Ascending aorta (tissue), 2 donors: ENCODE measurements around the gene AKNA. TPM values are rescaled to one million over a fixed set of nuclear protein-coding genes. Genes with fewer than 3 reads are reported as not detected.

Source experiments
- DNase-seq, 2 donors: peaks; one replicate each; pipeline ENCODE4 v3.0.0-alpha.2; 2019; ENCODE audit warnings: low spot score in 2 of 2
- H3K27ac ChIP-seq, 2 donors: fragments of 200-600 bp; sonication (generic); one replicate each; pipeline ENCODE4 v1.5.1; 2016 to 2017; ENCODE audit warnings: mild to moderate bottlenecking in 1 of 2
- H3K27me3 ChIP-seq: fragments of 200-600 bp; sonication (generic); one replicate; pipeline ENCODE4 v1.5.1; 2017
- H3K36me3 ChIP-seq, 2 donors: fragments of 200-600 bp; sonication (generic); one replicate each; pipeline ENCODE4 v1.5.1; 2016
- H3K4me1 ChIP-seq, 2 donors: fragments of 200-600 bp; sonication (generic); one replicate each; pipeline ENCODE4 v1.5.1; 2016 to 2017; ENCODE audit warnings: mild to moderate bottlenecking in 1 of 2
- H3K4me3 ChIP-seq, 2 donors: fragments of 200-600 bp; sonication (generic); one replicate each; pipeline ENCODE4 v1.5.1; 2016 to 2017; ENCODE audit warnings: mild to moderate bottlenecking in 1 of 2
- H3K9me3 ChIP-seq, 2 donors: fragments of 200-600 bp; sonication (generic); one replicate each; pipeline ENCODE4 v1.5.1; 2016
- CTCF ChIP-seq, 3 experiments: fragments of 200-600 bp in 2 of 3; fragments of 450-650 bp in 1 of 3; sonication (generic) in 2 of 3; IDR thresholded peaks; one replicate each; pipeline ENCODE4 v1.5.1; 2016 to 2019; ENCODE audit warnings: antibody characterized with exemption in 3 of 3, mild to moderate bottlenecking in 1 of 3, moderate library complexity in 1 of 3
- intact Hi-C: fragments of 100-400 bp; cut with DNase I; formaldehyde crosslinking; loops from one replicate; pipeline ENCODE4 v1.15.1; 2023
- total RNA-seq: library from RNA; depleted of rRNA; stranded (reverse); fragments of >200 nt; gene quantifications from one replicate; pipeline ENCODE4 v1.1.0, GENCODE V29; 2016

The AKNA gene
- total RNA-seq, 1 donor from 2014 or later: 87.9 TPM

- DNase-seq: peak in 1 of 2 donors; percentile 39
Measured at GRCh38 chr9:114310471-114311450, 77.0 kb downstream of the AKNA start.

GRCh38 chr9:114309096-114309495, 78.7 kb downstream of the AKNA start:
- Histone ChIP-seq H3K4me1 (no peaks in the 10 kb centered on the region), H3K36me3 (peaks cover 0 to 3% of the 10 kb centered on the region in 2 donors), H3K27ac (no peak overlapping the region), H3K9me3 (no peaks in the 10 kb centered on the region), H3K27me3 (no peaks in the 10 kb centered on the region), H3K4me3 (no peak overlapping the region)
- intact Hi-C loops: no loop called here
- TF ChIP-seq CTCF (IDR thresholded peaks at IDR 0.05): no peak
- DNase-seq: peak in 1 of 2 donors; percentile 58

More at GRCh38 chr9:114310471-114311450, 77.0 kb downstream of the AKNA start:
- Histone ChIP-seq H3K4me1 (no peaks in the 10 kb centered on the region), H3K27ac (no peak overlapping the region), H3K9me3 (no peaks in the 10 kb centered on the region), H3K27me3 (no peaks in the 10 kb centered on the region), H3K36me3 (peaks cover 0 to 3% of the 10 kb centered on the region in 2 donors), H3K4me3 (no peak overlapping the region)
- no peak for TF ChIP-seq CTCF (IDR thresholded peaks at IDR 0.05)
- intact Hi-C loops: no loop called here

DNA sequence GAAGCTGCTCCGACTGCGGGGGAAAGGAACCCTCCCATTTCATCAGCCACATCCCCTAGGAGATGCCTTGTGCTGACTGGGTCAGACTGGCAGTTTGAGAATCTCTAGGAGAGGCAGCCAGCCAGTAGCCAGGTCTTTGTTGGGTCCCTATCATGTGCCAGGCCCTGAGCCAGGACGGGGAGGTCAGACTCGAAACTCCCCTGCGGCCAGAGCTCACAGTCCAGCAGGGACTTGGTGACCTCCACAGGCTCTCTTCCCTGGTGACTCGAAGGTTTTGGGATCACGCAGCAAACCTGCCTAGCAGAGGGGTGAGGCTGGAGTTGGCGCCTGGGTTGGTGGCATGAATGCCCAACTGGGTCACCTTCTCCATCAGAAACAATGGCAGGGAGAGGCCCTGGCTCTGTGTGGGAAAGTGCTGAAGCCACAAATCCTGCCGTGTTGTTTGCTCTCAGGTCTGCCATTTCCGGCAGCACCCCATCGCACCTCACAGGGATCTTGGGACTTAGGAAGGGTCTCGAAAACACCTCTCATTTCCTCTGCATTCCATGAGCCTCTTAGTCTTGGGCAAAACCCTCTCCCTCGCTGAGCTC, 79.3 kb downstream of the AKNA start:
- intact Hi-C loops: no loop called here
- H3K9me3 ChIP-seq: no peaks in the 10 kb centered on the region
- no peak overlapping the region for H3K4me3 ChIP-seq
- peaks cover 0 to 3% of the 10 kb centered on the region in 2 donors for H3K36me3 ChIP-seq
- TF ChIP-seq CTCF (IDR thresholded peaks at IDR 0.05): no peak
- no peaks in the 10 kb centered on the region for H3K4me1 ChIP-seq
- H3K27me3 ChIP-seq: no peaks in the 10 kb centered on the region
- peak in 1 of 2 donors; percentile 60 for DNase-seq
- no peak overlapping the region for H3K27ac ChIP-seq

DNA sequence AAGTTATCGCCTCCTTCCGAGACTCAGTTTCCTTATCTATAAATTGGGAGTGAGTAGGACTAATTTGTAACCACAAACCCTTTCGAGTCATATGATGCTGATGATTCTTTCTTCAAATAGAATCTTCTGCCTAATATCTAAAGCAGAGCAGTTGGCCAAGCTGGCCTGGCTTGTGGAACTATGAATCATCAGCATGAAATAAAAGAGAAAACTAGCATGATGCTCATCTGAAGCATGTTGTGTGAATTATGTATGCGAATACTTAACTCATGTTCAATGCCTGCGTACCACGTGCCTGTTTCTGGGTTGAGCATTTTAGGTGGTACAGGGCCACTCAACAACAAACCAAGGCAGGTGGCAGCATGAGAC, 79.9 kb downstream of the AKNA start:
- H3K36me3 ChIP-seq: peaks cover 0 to 3% of the 10 kb centered on the region in 2 donors
- H3K4me3 ChIP-seq: no peak overlapping the region
- H3K4me1 ChIP-seq: no peaks in the 10 kb centered on the region
- intact Hi-C loops: no loop called here
- no peaks in the 10 kb centered on the region for H3K27me3 ChIP-seq
- no peaks in the 10 kb centered on the region for H3K9me3 ChIP-seq
- H3K27ac ChIP-seq: no peak overlapping the region
- TF ChIP-seq CTCF (IDR thresholded peaks at IDR 0.05): no peak
- DNase-seq: peak in 1 of 2 donors; percentile 59

- H3K4me1 ChIP-seq: peaks cover 0 to 2% of the 10 kb centered on the region in 2 donors
- H3K27me3 ChIP-seq: no peaks in the 10 kb centered on the region
- H3K9me3 ChIP-seq: no peaks in the 10 kb centered on the region
- DNase-seq: peak in 1 of 2 donors; percentile 55
- H3K4me3 ChIP-seq: no peak overlapping the region
- TF ChIP-seq CTCF (IDR thresholded peaks at IDR 0.05): no peak
- no peak overlapping the region for H3K27ac ChIP-seq
- intact Hi-C loops: loop anchor here (1.0 kb wide), 1 partner anchor 222 kb away; no protein-coding TSS in a partner anchor
- peaks cover 0 to 5% of the 10 kb centered on the region in 2 donors for H3K36me3 ChIP-seq
Measured at GRCh38 chr9:114304416-114305188, 83.2 kb downstream of the AKNA start.
